DND-41 (cell line): Measurements from ENCODE around the gene EIF3A.

ENCODE experiments used
- CTCF ChIP-seq: IDR thresholded peaks from 2 replicates; pipeline ENCODE4 v1.5.1; 2012; ENCODE audit warnings: borderline replicate concordance, low read length, moderate library complexity, mild to moderate bottlenecking; ENCODE audit not compliant: poor library complexity, severe bottlenecking; ENCODE audit errors: extremely low read depth
- EZH2 ChIP-seq: IDR thresholded peaks from 3 replicates; pipeline ENCODE4 v1.6.1; 2012; ENCODE audit warnings: borderline replicate concordance, low read depth, mild to moderate bottlenecking, moderate library complexity, low read length, inconsistent platforms; ENCODE audit not compliant: severe bottlenecking

- TF ChIP-seq CTCF (no peak), EZH2 (no peak)
These were observed 39.3 kb downstream of the EIF3A start for GRCh38 chr10:119041326-119041725.
